Activated CD8-positive, alpha-beta memory T cell treated with anti-CD3 and anti-CD28 coated beads, Interleukin-2, amount 50 U/mL, for 1 hour (primary cell): ENCODE measurements around the gene PHC2.
"Not testable (repeated sequence)": the region's sequence is repeated elsewhere in the genome, so short reads cannot be mapped to it uniquely, and the experiment has no call there.

ENCODE experiments used
- DNase-seq: peaks from one replicate; pipeline ENCODE4 v3.0.0-alpha.2; 2020; ENCODE audit errors: extremely low read depth

Gene PHC2

DNA sequence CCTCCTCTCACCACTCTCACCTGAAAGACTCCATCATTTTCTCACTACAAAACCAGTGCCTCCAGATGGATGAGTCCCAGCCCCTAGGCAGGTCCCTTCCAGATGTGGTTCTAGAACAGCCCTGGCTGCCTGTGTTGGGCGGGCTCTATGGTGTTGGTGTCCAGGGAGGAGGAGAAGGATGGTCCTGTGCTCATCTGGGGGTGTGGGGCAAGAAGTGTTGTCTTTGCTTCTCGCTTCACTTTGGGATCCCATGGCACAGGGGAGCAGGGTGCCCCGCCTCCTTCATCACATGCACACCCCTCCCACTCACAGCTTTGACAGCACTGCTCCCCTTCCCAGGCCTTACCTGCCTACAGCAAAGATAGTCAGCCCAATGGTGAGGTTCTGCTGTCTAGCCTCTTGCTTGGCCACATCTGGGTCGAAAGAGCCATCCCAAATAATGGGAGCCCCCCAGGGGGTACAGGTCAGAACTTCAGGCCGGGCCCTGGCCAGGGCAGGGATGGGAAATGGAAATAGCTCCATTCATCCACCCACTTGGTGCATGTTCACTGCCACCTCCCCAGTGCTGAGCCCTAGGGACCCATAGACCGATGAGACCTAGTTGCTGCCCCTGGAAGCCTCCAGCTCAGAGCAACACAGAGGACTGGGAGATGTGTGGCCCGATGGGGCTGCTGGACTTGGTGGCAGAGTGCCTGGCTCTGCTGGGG, 119.0 kb downstream of the PHC2 start:
- no peak for DNase-seq

DNA sequence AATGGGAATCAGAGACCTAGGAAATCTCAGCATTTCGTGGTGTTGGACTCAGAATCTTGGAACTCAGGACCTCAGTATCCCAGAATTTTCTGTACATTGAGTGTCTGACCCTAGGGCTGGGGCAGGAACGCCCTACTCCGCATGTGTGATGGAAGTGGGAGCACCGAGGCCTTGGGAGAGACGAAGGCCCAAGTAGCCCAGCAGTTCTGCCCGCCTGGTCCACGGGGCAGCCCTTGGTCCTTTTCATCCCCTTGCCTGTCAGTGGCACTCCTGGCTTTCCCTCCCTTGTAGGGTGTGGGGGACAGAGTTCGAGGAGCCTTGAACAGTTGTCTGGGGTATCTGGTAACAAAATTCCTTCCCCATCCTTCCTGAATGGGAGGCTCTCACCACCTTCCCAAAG, 120.2 kb downstream of the PHC2 start:
- DNase-seq: no peak

DNA sequence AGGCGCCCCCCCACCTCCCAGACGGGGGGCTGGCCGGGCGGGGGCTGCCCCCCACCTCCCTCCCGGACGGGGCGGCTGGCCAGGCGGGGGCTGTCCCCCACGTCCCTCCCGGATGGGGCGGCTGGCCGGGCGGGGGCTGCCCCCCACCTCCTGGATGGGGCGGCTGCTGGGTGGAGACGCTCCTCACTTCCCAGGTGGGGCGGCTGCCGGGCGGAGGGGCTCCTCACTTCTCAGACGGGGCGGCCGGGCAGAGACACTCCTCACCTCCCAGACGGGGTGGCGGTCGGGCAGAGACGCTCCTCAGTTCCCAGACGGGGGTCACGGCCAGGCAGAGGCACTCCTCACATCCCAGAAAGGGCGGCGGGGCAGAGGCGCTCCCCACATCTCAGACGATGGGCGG, 121.5 kb downstream of the PHC2 start:
- not testable (repeated sequence) for DNase-seq

DNA sequence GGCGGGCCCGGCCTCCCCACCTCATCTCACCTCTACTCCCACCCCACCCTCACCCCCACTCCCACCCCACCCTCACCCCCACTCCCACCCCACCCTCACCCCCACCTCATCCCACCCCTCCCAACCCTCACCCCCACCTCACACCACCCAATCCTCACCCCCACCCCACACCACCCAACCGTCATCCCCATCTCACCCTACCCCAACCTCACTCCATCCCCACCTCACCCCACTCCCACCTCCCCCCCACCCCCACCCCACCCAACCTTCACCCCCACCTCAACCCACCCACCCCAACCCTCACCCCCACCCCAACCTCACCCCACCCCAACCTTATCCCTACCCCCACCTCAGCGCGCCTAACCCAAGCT, 123.4 kb downstream of the PHC2 start:
- no peak for DNase-seq

DNA sequence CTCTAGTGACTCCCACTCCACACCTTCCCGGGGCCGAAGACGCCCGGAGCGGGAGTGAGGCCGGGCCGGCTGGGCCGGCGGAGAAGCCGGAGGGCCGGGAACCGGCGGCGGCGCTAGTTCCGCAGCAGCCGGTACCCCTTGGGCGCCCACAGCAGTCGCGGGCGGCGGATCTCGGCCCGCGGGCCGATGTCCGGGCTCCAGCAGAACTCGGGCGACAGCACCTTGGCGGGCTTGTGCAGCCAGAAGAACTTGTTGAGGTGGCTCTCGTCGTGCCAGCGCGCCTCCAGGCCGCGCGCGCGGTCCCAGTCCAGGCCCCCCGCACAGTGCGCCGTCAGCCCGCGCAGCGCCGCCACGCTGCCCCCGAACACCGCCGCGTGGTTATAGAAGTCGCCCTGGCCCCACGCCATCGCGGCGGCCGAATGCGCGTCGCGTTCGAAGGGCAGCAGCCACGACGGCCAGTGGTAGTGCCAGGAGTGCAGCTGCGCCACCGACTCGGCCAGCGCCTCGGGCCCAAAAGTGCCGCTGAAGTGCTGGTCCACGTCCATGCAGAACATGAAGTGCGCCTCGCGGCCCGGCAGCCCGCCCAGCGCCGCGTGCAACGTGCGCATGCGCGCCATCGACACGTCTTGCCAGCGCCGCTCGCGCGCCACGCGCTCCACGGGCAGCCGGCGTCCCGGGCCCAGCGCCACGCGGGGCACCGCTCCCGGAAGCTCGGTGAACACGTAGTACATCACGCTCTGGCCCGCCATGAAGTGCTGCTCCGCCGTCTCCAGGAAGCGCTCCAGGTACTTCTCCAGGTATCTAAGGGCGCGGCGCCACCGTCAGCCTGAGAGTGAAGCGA, 124.0 kb downstream of the PHC2 start:
- DNase-seq: no peak

DNA sequence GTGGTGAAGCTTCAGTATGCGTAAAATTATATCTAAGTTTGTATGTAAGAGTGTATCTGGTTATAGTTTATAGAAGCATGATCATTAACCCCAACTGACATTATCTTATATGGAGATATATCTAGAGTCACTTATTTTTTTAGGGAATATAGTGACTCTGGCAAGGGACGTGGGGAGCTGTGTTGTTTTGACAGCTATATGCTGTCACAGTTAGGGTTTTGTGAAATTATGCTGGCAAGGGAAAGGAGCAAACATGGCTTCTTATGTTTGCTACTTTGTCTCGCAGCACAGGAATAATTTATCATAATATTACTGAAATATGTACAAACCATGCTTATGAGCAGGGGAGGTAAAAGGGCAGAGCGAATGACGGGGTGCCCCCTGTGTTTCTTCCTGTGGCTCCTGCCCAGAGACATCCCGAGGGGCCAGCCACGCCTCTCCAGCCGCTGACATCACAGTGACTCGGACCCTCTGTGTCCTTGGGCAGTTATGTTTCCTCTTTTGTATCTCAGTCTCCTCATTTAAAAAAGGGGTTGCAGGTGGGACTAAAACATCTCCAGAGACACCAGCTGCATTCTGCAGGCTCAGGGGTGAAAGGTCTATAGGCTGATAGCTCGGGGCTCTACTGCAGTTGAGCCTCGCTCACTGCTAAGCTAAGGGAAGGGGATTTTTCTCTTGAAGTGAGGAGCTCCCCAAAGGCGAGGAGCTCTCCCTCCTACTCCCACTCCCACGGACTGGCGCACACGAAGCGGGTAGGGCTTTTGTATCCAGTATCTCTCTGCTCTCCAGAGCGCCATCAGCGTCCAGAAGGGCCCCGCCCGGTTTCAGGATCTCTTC, 124.9 kb downstream of the PHC2 start:
- DNase-seq: no peak

DNA sequence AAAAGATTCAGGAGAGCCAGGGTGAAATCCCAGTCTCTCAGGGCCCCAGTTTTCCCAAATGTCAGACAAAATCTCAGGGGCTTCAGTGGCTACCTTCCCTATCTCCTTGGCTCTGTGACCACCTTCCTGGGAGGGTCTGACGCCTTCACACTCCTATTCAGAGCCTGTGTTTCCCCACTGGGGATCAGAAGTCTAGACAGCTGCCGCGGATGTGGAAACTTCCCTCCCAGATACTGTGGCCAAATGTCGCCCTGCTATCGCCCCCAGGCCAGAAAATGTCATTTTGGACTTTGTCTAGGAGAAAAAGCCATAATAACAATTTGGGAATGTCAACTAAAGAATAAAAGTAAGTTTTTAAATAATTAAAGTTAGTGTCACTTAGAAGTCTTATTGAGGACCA, 125.9 kb downstream of the PHC2 start:
- DNase-seq: no peak

DNA sequence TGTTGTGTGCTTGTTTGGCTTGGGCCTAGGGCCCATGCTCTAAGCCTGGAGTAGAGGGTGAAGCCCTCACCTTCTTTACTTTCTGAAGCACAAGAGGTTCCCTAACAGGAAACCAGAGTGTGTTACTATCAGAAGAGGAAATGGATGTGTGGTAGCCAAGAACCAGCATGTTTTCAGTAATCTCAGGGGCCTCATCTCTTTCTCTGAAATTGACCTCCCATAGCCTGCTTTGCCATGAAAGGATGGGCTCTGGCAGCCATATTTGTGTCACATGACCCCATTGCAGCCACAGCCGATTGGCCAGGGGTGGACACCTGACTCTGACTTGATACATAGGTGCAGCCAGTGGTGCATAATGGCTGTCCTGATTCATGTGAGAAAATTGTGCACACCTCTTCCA, 128.6 kb downstream of the PHC2 start:
- no peak for DNase-seq

DNA sequence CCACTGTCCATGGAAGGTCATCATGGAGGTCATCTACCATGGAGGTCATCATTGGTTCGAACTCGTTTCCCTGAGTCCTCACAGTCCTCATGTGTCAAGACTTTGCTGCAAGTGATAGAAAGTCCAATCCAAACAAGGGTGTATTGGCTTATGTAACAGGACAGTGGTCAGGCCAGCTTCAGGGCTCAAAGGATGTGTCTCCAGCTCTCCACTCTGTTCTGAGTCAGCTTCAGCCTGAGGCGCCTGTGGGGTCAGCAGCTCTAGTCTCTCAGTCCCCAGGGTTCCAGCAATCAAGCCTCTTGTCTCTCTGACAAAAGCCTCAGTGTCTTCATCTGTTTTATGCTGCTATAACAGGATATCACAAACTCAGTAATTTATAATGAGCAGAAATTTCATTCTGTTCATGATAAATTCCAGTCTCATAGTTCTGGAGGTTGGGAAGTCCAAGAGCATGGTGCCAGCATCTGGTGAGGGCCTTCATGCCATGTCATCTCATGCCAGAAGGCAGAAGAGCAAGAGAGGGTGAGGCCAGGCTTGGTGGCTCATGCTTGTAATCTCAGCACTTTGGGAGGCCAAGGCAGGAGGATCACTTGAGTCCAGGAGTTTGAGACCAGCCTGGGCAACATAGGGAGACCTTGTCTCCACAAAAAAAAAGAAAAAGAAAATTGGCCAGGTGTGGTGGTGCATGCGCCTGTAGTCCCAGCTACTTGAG, 129.5 kb downstream of the PHC2 start:
- DNase-seq: no peak

DNA sequence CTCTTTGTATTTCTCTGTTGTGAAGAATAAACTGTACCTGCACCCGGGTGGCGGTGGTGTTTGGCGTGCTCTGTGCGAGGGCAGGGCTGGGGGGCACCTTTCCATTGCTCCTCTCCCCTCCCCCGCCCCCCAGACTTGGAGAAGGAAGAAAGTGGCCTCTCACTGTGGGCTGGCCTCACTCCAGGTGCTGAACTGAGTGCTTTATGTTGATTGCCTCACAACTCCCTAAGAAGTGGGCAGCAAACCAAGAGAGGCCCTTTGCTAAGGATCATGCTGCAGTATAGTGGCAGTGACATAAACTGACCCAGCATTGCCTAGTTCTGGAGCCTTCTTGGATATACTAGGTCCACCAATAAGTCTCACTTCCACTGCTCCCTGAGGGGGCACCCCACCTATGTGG, 130.2 kb downstream of the PHC2 start:
- no peak for DNase-seq

DNA sequence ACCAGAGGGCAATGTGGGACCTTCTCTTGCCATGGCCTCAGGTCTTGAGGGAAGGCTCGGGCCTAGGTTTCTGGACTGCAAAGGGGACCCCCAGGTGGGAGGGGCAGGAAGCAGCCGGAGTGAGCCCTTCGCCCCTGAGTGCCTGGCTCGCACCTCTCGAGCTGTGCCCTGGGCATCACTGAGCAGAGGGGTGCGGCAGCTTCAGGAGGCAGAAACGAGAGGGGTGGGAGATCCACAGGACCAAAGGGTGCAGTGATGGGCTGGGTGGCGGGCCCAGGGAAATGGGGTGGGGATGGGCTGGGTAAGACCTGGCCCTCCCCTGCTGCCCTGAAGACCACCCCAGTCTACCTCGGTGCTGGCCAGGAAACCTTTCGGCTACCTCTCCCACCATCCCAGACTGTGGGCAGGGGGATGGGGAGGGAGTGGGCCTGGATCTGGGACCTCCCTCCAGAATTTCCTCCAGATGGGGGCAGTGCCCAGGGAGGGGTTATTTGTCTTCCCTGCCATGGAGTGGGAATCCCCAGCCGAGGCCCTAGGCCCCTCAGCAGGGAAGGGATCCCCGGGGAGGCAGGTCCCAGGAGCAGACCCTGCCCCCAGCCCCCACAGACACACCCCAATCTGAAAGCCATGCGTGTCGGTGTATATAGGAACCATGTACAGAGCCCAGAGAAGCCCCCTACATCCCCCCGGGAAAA, 131.3 kb downstream of the PHC2 start:
- DNase-seq: no peak

DNA sequence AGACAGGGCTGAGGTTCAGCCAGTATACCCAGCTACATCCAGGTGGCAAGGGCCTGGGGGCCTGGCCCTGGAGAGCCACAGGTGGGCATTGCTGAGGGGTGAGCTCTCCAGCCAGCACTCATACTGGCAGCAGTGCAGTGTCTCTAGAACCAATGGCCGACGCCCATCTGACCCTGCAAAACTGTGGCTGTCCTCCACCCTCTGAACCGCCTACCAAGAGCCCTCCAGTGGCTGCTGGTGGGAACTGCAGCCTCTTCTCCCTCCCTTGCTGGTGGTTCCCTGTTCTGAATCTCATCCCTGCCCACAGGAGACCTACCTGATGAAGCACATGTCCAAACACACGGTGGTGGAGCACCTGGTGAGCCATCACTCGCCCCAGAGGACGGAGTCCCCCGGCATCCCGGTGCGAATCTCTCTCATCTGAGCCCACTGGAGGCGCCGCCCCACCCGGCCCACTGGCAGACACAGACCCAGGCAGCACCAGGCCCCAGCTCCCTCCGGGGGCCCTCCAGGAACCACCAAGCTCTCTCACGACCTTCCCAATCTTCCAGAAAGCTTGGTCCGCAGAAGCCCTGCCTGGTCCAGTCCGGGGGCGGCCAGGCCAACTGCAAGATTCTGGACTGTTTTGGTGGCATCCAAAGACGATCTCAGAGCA, 132.1 kb downstream of the PHC2 start:
- no peak for DNase-seq

DNA sequence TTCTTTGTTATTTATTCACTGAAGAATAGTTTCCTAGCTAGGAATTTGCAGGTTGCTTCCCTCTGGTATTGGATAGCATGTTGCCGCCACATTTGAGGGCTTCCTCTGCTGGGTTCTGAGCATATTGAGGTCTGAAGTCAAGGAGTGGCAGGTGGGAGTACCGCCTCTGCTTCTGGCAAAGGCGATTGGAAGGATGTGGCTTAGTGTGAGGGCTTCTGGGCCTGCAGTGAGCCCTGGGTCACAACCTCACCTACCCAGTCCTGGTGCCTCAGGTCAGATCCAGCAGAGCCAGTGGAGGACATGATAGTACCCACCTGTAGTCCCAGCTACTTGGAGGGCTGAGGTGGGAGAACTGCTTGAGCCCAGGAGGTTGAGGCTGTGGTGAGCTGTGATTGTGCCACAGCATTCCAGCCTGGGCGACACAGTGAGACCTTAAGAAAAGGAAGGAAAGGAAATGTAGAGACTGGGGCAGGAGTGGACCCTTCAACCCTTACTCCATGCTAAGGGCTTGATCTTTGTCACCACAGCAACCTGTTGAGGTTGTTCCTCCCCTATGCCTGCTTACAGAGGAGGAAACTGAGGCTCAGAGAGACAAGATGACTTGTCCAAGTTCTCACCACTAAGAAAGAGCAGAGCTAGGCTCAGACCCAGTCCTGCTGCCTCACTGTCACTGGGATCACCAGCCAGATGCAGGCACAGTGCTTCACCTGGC, 132.8 kb downstream of the PHC2 start:
- DNase-seq: no peak

DNA sequence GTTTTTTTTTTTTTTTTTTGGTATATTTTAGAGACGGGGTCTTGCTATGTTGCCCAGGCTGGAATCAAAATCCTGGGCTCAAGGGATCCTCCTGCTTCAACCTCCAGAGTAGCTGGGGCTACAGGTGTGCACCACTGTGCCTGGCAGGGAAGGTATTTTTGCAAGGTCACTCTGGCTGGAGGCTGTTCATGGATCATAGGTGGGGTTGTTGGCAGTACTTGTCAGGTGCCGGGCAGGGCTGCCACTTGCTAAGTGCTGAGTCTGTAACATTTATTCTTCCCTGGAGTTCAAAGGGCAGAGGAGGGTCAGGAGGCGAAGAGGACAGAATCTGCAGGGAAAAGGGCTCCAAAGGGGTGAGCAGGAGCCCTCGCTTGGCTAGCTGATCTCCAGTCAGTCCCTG, 134.1 kb downstream of the PHC2 start:
- DNase-seq: no peak

DNA sequence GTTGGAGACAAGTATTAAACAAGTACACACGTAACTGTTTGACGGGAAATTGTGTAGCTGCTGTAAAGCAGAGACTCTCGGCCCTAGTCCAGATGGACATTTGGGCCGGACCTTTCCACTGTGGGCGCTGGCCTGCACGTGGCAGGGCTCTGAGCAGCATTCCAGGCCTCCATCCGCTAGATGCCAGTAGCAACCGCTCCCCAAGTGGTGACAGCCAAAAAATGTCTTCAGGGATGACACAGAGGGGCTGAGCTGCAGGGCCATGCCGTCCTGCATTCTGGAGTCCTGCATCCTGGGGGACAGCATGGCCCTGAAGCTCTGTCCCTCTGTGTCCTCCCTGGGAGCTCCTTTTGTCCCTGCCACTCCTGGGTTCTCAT, 134.8 kb downstream of the PHC2 start:
- DNase-seq: no peak

DNA sequence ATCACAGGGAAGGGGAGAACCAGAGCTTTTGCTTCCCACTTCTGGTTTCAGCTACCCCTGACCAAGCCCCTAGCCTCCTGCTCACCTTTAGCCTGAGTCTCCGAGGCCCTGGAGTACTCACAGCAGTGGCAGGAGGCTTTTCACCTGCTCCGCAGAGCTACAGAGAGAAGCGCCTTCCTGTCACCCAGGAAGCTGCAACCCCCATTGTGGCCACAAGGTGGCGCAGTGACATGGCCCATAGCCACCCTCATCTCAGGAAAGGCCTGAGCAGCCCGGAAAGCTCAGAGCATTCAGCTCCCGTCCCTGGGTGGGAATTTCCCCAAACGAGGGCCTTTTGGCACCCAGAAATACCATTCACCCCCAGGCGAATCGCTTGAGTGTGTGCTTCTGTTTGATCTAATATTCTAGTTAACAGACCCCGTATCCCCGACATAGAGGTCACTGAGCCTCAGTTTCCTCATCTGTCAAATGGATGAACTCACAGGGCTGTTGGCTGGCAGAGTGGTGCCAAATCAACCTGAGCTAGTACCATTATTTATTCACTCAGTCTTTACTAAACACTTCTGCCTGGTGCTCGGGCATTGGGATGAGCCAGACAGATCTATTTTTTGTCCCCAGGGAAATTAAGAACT, 135.3 kb downstream of the PHC2 start:
- peak; percentile 51 for DNase-seq

DNA sequence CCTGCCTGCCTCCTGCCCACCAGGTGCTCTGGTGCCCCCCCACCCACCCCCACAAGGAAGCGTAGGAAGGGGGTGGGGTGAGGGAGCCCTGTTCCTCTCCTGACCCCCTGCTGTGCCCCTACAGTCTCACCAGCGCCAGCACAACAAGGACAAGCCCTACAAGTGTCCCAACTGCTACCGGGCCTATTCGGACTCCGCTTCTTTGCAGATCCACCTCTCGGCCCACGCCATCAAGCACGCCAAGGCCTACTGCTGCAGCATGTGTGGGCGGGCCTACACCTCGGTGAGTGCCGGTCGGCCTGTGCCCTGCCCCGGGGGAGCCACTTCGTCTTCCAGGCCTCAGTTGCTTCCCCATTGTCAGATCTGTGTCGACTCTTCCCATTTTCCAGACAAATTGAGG, 135.9 kb downstream of the PHC2 start:
- no peak for DNase-seq

DNA sequence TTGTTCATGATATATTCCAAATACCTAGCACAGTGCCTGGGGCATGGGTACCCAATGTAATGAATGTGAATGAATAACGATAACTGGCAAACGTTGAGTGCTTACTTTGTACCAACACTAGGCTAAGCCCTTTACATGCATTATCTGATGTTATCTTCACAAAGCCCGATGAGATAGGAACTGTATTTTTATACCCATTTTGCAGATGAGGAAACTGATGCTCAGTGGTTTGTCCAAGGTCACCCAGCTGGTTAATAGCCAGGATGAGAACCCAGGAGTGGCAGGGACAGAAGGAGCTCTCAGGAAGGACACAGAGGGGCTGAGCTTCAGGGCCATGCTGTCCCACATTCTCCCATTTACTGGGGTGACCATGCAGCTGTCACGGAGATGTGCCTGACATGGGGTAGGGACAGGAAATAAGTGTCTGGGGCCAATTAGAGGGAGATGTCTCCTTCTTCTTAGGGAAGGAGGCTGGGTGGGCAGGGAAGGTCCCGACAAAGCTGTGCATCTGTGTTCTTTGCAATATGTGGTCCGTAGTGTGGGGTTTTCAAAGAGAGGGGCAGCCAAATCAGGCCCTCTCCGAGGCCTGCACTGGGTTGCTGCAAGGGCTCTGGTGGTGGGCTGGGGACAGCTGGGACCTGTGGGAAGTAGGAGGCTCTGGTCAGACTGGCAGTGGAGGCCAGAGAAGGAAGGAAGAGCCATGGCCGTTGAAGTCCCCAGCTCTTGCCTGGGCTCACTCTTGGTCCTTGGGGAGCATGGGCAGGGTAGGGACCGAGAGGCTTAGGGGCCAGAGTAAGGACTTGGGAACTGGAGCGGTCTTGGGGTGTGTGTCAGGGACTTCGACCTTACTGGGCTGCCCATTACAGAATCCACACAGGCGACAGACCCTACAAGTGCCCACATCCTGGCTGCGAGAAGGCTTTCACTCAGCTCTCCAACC, 136.6 kb downstream of the PHC2 start:
- DNase-seq: no peak
